NCI-H2171 treated with DMSO at 0.1 percent for 48 hours (cell line): ENCODE results near the gene MBP.

ENCODE experiments used
- DNase-seq: peaks from one replicate; lab custom pipeline; 2025; lab: John Stamatoyannopoulos, UW

MBP gene

GRCh38 chr18:77082316-77082955 is 50.1 kb downstream of the MBP start:
- no peak for DNase-seq

GRCh38 chr18:77081390-77081778 is 51.2 kb downstream of the MBP start:
- DNase-seq = no peak

GRCh38 chr18:77079954-77080682 is 52.5 kb downstream of the MBP start:
- no peak for DNase-seq

- DNase-seq = no peak
Observed at GRCh38 chr18:77079088-77079487, 53.5 kb downstream of the MBP start.

GRCh38 chr18:77078690-77079070 is 53.9 kb downstream of the MBP start:
- DNase-seq = no peak

- DNase-seq = no peak
Observed at GRCh38 chr18:77077941-77078689, 54.5 kb downstream of the MBP start.

- DNase-seq = no peak
Observed at GRCh38 chr18:77077401-77077800, 55.2 kb downstream of the MBP start.

- no peak for DNase-seq
Observed at GRCh38 chr18:77076111-77076510, 56.5 kb downstream of the MBP start.

- DNase-seq = no peak
Observed at GRCh38 chr18:77074431-77074830, 58.2 kb downstream of the MBP start.

- DNase-seq = no peak
Observed at GRCh38 chr18:77073336-77074093, 59.1 kb downstream of the MBP start.

GRCh38 chr18:77072566-77072965 is 60.0 kb downstream of the MBP start:
- no peak for DNase-seq

GRCh38 chr18:77071711-77072292 is 60.8 kb downstream of the MBP start:
- DNase-seq = no peak

- no peak for DNase-seq
Observed at GRCh38 chr18:77071061-77071460, 61.5 kb downstream of the MBP start.

GRCh38 chr18:77070627-77071026 is 62.0 kb downstream of the MBP start:
- no peak for DNase-seq

GRCh38 chr18:77069931-77070330 is 62.7 kb downstream of the MBP start:
- DNase-seq = no peak

GRCh38 chr18:77069482-77069881 is 63.1 kb downstream of the MBP start:
- no peak for DNase-seq

- no peak for DNase-seq
Observed at GRCh38 chr18:77068321-77069312, 64.0 kb downstream of the MBP start.

GRCh38 chr18:77067291-77068061 is 65.1 kb downstream of the MBP start:
- DNase-seq = no peak

GRCh38 chr18:77066689-77067088 is 65.9 kb downstream of the MBP start:
- DNase-seq = no peak

- no peak for DNase-seq
Observed at GRCh38 chr18:77066101-77066500, 66.5 kb downstream of the MBP start.
